Endometrium (tissue), 2 donors: ENCODE results near the gene TNNC1.

Experiments used
- FAIRE-seq: peaks from 2 replicates; lab custom pipeline; 2012; peaks lifted over from hg19 to GRCh38; lab: Jason Lieb, UNC
- donor health status: control.
- donor health status: control.

Gene TNNC1

GRCh38 chr3:52483577-52484381, 29.9 kb upstream of the TNNC1 start:
- FAIRE-seq, result peak; percentile 97

DNA sequence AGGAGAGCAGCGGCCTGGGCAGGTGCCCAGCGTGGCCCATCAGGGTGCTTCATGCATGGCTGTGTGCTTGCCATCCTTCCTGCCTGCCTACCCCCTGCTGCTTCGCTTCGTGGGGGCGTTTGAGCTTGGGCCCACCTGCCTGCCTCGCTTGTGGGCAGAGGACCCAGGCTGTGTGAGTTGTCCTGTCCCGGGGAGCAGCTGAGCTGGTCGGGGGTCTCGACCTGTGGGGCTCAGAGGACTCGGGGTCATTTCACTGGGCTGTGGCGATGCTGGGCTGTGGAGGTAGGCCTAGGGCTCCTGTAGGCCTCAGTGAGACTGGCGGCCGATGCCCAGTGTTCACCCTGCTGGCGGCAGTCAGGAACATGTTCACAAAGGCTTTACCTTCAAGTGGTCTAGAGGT, 29.2 kb upstream of the TNNC1 start:
- FAIRE-seq, result no peak

DNA sequence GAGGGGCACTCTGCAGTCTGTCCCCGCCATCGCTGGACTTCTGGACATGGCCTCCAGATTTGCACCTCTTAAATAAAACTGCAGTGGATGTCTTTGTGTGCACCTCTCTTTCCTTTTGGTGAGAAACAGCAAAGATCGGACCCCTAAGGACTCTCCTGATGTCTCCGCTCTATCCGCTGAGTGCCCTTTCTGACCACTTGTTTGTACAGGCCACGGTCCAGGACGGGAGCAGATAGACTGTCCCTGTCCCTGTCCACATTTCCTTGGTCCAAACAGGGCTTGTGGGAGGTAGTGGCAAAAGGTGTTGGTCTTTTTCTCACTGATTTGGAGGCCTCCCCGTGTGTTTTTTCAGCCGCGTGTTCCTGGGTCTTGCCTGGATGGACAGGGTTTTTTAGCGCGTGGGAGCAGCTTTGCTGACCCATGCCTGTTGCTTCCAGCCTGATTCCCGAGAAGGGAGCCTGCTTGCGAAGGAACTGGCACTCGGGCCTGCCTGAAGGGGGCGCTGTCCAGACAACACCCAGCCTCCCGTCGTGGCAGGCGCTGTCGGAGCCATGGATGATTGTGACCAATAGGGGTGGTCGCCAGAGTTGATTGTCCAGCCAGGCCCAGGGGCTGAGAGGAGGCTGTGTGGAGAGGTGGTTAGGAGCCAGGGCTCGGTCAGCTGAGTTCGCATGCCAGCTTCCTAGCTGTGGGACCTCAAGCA, 28.1 kb upstream of the TNNC1 start:
- no peak for FAIRE-seq

DNA sequence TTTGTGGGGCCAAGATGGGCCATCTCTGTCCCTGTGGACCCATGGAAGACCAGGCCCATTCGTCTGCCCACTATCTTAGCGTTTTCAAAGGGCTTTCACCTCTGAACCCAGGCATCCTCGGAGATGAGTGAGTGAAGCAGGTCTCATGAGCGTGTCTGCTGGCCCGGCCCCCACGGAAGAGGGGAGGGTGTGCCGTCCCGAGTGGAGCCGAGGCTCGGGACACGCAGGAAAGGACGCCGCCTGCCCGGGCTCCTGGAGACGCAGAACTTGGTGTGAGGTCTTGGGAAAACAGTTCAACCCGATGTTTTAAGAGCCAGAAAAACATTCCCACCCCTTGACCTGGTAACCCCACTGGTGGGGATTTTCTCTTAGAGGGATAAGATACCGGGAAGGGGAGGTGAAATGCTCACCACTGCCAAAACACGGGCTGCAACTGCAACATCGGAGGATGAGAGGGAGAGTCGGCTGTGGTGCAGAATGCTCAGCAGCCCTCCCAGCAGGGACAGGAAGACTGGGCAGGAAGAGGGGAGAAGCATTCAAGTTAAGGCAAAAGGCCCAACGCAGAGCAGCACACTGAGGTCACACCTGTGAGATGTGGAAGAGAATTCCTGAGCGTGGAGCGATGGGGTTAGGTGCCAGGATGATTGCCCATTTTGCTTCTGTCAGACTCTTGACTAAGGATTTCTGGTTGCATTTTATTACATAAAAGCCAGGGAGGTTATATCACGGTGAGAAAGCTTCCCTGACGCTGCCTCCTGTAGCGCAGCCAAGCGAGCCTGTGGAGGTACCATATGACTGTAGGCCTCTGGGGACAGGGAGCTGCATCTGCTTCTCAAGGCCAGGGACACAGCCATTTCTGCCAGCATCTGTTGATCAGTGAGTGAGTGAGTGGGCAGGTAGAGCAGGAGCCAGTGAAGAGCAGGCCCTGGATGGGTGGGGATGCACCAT, 27.2 kb upstream of the TNNC1 start:
- FAIRE-seq, result no peak

- FAIRE-seq, result no peak
These were observed 26.2 kb upstream of the TNNC1 start for GRCh38 chr3:52479877-52480575.

DNA sequence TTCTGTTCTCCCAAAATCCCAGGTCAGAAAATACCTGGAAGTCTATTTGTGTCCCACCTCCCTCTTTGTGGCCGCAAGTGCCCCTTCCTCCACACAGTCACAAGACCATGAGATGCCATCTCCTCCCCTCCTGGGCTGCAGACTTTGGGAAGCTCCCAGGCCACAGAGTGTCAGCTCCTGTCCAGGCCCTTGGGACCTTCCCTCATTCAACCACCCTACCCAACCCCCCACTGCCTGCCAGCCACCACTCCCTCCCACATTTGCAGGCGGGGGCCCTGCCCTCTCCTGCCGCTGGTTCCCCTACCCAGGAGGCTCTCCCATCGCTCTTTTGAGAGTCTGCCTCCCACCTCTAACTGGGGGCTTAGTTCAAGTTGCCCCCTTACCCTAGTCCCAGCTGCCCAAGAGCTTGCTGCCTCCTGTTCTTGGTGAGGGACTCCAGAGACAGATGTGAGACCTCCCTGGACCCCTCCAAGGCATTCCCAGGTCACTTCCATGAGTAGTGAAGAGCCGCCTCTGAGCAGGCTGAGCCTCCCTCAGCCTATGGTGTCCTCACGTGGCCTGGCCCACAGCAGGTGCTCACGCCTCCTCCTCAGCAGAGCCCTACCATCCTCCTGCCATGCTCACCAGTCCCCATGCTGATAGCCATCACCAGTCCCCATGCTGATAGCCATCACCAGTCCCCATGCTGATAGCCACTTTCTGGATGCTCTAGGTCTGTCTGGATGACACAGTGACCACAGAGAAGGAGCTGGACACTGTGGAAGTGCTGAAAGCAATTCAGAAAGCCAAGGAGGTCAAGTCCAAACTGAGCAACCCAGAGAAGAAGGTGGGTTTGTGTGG, 25.4 kb upstream of the TNNC1 start:
- FAIRE-seq, result no peak

DNA sequence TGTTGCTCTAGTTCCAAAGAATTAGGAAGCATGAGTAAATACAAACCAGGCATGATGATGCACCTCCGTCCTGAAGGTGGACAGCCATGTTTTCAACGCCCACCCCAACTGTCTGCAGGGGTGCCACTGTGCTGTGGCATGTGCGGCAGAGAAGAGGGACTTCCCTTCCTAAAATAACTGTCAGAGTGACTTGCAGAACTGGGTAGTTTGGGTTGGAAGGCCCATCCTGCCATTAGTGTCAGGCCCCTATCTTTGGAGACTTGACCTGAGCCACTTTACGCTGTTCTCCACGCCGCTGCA, 23.9 kb upstream of the TNNC1 start:
- FAIRE-seq, result no peak

DNA sequence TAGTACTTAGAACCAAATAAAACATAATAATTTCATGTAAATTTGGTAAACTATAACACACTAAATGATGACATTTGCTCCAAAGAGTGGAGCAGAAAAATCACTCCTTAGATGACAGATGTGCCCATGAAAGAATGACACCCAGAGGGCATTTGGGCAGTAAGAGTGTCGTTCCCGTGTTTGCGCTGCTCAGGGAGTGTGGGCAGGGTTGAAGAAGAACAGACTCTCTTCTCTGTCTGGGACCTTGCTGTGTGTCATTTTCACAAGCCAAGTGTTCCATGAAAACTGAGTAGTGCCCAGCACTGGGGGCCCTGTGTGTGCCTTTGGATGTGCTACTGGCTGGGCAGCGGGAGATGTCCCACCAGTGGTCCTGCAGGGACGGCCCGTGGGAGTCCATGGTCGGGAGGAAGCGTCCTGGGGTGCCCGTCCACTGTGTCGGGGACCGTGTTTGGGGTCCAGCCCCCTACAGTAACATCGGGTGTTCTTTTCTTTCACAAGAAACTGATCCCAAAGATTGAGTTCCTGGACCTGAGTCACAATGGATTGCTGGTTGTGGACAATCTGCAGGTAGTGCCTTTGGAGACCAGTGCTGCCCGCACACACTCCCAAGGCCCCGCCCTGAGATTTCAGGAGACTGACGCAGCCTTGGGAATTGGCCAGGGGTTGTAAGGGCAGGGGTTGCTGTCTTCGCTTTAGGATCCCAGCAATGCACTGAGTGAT, 23.4 kb upstream of the TNNC1 start:
- no peak for FAIRE-seq

GRCh38 chr3:52473026-52473425, 19.2 kb upstream of the TNNC1 start:
- no peak for FAIRE-seq

DNA sequence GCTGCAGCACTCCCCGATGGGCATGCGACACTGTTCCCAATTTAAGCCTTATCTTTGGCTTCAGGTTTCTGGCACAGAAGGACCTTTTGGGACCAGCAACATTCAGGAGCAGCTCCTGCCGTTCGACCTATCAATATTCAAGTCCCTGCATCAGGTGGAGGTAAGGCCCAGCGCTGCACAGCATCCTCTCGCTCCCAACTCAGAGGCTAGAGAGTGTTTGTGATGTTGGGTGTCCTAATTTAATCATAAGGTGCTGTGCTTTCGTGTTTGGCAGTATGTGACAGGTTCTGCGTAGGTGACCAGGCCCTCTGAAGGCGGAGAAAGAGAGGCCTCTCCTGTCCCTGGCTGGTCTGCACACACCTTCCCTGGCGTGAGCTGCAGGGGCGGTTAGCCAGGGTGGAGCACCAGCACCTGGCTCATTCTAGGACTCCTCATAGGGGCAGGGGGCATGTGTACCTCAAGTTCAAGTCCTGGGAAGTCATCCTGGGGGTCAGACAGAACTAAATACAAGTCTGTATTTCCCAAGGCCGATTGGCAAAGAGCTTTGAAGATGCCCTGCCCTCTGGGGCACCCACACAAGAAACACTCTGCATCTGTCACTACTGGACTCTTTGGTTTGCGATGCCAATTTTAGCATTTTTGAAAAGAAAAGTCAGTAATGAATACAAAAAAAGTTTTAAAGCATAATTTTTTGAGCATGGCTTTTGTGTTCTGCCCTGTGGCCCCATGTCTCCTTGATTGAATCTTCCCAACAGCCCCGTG, 18.6 kb upstream of the TNNC1 start:
- no peak for FAIRE-seq

DNA sequence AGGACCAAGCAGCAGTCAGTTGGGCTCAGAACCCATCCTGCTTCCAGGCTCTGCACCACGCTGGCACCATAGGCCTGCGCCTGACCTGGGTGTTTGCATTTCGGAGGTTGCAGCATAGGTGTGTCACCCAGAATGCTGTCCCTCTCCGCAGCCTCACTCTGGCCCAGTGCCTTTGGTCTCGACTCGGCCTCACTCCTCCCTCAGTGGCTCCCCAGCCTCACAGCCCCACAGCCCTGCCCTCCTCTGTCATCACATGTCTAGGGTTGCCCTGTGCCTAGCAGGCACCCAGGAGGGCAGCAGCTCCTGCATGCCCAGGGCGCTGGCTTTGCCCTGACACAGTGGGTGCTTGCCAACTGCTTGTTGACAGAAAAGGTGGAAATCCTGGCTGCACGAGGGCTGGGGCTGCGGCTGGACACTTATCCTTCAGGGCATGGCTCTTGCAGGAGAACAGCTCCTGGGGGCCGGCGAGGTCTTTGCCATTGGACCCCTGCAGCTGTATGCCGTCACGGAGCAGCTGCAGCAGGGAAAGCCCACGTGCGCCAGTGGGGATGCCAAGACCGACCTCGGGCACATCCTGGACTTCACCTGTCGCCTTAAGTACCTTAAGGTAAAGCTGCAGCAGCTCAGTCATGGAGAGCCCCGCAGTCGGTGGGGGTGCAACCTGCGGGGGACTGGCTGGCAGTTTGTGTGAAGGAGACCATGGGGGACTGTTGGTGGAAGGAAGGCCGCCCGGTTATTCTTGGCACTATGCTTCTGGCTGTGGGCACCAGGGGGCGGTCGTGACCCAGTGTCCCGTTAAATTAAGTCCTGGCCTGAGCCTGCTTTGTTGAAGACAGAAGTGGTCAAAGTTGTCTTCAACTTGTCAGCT, 17.8 kb upstream of the TNNC1 start:
- no peak for FAIRE-seq

GRCh38 chr3:52470920-52471319, 17.1 kb upstream of the TNNC1 start:
- no peak for FAIRE-seq

DNA sequence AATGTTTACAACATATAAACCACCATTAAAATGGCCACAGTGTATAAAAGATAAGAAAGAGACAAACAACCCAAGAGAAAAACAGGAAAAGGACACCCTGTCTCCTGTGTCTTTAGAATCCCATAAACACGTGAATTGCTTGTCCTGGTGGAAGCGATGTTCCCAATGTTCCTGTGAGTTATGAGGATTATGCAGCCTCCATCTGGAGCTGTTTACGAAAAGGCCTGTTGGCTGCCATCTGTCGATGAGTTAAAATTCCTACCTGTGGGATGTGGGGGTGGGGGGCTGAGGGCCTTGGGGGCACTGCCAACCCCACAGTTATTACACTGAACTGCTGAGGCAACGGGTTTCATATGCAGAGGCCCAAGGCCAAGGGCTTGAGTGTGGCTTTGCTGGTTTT, 15.2 kb upstream of the TNNC1 start:
- no peak for FAIRE-seq

GRCh38 chr3:52468336-52468735, 14.5 kb upstream of the TNNC1 start:
- FAIRE-seq, result no peak

DNA sequence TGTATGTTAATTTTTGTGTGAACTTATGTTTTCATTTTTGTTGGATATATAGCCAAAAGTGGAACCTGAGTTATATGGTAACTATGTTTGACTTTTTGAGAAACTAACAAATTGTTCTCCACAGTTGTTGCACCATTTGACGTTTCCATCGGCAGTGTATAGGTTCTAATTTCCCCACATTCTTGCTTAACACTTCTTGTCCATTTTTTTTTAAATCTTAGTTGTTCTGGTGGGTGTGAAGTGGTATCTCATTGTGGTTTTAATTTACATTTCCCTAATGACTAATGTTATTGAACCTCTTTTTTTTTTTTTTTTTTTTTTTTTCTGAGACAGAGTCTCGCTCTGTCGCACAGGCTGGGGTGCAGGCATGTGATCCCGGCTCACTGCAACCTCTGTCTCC, 9.6 kb upstream of the TNNC1 start:
- FAIRE-seq, result no peak

- FAIRE-seq, result no peak
These were observed 8.0 kb upstream of the TNNC1 start for GRCh38 chr3:52461874-52462273.

- no peak for FAIRE-seq
These were observed 5.1 kb upstream of the TNNC1 start for GRCh38 chr3:52458770-52459545.
